HTERT RPE-1 (cell line): Measurements from ENCODE around the gene MICAL3.

ENCODE experiments used
- in situ Hi-C: fragments of 300-500 bp; cut with MboI; formaldehyde crosslinking; loops from 4 replicates; pipeline ENCODE4 v1.14.3; 2020; ENCODE audit warnings: low sequenced_read_pairs

Gene MICAL3

DNA sequence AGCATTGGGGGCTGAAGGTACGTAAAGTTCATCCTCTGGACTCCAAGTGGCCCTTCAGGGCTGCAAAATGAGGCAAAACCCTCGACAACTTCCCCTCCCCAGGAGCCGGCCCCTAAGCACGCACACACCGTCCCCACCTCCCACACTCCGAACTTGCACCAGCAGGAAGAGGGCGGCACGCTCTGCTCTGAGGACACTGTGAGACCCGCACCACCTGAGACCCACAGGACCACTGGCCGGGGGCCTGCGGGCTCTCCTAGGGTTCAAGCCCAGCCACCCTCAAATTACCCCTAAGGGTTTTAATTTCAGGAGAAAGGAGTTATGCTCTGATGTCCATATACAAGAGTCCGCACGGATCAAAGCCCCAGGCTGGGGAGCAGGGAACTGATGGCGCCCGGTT, 200.4 kb downstream of the MICAL3 start:
- in situ Hi-C loops, result no loop called here

DNA sequence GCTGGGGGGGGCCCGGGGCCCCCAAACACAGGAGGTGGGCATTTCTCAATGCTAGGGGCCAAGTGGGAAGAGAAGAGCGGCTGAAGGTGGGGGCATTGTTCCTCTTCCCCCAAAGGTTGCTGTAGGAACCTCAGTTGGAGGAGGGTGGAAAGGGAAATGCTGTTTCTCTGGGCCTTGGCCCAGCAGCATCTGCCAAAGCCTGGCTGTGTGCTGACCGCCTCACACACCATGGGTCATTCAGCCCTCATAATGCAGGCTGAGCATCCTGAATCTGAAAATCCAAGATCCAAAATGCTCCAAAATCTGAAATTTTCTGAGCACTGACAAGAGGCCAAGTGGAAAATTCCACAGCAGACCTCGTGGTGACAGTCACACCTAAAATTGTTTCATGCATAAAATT, 201.1 kb downstream of the MICAL3 start:
- in situ Hi-C loops, result no loop called here

DNA sequence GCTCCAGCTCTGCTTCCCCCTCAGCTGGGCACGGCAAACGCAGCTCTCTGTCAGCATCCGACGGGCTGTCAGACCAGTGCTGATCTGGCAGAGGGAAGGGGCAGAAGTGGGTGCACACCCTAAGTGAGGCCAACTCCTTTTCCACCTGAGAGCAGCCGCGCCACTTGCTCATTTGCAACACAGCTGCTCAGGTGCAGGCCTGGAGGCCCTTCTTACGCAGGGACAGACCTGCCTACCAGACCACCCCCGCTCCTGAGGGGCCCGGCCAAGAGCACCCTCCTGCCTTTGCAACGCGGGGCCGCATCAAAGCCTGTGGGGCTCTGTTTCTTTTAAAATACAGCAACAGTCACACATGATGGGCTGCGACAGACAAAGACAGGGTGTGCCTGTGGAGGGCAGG, 202.3 kb downstream of the MICAL3 start:
- in situ Hi-C loops, result no loop called here

DNA sequence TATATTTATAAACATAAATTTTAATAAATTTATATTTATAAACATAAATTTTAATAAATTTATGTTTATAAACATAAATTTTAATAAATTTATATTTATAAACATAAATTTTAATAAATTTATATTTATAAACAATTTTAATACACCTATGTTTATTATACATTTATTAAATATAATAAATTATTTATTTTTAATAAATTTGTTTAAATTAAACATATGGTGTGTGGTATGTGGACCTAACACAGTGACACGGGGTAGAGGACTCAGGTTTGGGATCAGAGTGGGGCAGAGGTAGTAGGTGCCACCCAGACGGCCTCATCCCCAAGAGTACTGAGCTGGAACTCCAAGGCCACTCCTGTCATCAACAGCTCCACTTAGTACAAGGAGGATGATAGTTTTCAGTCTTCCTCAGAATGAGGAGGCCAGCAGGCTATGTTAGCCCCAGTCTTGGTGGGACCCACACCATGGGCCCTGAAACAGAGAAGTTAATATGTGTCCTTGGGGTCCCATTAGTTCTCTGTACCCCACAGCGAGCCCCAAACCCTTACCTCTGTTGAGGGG, 203.4 kb downstream of the MICAL3 start:
- in situ Hi-C loops, result no loop called here

DNA sequence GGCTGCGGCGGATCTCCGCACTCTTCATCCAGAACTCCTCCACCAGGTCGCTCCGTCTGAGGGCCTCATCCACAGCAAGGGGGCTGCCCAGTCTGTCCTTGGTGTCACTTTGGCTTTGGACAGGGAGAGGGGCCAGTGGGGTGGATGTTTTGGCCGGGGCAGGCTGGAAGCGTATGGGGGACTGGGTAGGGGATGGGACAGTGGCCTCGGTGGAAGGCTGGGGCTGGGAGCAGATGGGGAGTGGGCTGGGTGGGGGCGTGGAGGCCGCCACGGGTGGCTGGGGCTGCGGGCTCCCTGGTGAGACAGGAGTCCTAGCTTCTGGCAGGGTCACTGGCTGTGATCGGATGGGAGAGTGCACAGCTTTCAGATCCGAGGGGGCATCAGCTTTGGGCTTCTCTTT, 205.7 kb downstream of the MICAL3 start:
- in situ Hi-C loops, result no loop called here

DNA sequence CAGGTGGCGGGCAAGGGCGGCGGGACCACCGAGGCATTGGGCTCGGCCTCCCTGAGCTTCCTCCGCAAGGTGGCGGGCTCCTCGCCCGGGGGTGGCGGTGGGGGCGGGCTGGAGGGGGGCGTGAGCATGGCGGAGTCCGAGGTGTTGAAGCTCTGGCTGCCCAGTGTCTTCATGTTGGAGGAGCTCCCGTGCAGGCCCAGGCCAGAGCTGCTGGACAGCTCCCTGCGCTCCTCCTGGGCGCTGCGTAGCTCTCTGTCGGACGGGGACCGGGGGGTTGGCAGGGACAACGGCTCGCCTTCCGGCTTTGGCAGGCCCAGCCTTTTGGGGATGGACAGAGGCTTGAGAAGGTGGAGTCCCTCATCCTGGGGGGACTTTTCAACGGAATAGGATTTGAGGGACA, 206.2 kb downstream of the MICAL3 start:
- in situ Hi-C loops, result no loop called here

DNA sequence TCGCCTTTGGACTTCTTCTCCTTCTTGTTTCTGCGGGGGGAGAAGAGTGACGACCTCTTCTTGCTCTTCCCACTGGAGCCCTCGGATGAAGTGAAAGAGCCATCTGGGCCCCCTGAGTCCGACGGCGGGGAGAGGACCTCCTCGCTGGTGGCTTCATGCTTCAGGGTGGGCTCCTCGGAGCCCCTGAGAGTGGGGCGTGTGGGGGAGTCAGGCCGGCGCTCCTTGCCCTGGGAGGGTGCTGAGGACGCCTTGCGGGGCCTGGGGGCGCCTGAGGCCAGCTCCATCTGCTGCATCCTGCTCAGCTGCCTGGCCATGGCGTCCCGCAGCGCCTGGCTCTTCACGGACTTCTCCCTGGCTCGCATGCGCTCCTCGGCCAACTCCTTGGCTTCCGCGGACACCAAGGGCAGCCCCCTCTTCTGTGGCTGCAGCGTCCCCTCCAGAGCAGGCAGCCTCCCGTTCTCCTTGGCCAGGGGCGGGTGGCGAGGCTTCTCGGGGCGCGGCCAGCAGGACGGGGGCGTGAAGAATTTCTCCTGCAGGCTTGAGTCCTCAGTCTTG, 206.8 kb downstream of the MICAL3 start:
- in situ Hi-C loops, result no loop called here

DNA sequence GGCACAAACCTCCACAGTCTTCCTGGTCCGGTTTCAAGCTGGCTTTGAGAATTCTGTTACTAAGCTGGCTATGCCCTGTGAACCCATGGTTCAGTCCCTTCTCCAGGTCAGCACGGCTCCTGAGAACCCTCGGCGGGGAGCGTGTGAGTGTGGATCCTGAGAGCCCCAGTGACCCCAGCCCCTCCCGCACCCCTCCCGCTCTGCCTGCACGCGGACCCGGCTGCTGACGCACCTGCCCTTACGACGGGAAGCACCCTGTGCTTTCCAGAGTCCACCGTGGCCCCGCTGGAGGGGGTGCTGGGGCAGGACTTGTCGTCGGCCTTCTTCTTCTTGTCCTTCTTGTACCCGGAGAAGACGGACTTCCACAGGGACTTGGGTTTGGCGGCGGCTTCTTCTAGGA, 207.3 kb downstream of the MICAL3 start:
- in situ Hi-C loops, result no loop called here

DNA sequence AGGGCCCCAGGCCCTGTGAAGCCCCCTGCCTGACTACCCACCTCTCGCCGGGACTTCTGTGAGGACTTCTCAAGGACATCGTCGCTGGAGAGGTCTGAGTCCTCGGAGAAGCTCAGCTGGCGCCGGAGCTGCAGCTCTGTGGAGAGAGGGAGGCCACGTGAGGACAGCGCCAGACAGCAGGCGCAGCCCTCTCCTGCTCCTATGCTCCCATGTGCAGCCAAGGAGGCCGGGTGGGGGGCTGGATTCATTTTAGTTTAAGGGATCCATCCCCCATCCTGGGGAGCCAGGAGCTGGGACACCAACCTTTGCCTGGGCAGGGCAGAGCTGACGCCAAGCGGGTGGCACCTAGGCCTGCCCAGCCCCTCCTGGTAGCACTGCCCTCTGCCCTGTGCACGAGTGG, 207.7 kb downstream of the MICAL3 start:
- in situ Hi-C loops, result no loop called here

DNA sequence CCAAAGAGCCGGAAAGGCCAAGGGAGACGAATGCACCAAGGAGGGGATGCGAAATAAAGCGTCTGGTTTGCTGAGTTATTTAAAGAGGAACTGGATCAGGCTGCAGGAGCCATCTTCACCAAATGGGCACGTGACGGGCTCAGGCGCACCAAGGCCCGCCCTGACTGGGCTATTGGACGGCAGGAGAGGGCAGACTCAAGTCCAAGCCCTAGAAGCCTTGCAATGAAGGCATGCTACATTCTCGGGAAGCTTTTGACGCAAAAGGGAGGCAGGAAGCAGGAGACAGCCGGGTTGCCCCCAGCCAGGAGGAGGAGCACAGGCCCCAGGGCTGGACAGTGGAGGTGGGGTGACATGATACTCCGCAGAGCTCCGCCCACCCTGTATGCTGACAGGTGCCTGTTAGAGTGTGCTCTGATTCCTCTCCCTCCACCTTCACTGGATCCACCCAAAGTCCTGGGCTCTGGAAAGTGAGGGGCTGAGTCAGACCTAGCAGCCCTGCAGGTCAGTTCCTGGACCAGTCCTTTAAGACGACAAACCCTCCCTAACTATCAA, 208.6 kb downstream of the MICAL3 start:
- in situ Hi-C loops, result no loop called here

DNA sequence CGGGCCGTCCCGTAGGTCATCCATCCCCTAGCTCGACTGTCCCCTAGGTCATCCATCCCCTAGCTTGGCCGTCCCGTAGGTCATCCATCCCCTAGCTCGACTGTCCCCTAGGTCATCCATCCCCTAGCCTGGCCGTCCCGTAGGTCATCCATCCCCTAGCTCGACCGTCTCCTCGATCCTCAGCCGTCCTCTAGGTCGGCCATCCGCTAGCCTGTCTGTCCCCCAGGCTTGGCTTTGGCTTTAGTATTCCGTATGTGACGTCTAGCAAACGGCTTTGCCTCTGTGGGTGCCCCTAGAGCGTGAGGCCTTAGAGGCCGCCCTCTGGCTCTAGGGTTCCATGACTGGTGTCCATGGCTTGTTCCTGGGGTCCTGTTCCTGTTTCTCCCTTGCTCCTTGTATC, 209.5 kb downstream of the MICAL3 start:
- in situ Hi-C loops, result no loop called here

DNA sequence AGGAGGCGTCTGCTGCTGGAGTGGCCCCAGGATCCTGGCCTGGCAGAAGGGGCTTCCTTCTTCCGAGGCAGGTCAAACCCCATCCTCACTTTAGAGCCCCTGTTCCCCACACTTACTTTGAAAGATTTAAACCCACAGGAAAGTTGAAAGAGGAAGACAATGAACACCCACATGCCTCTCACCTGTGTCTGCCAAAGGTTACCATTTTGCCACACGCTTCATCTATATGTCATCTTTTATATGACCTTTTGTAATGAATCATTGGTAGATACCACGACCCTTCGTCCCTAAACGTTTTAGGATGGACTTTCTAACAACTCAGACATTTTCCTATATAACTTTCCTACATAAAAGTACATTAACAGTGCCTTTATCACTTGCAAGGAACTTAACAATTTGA, 210.3 kb downstream of the MICAL3 start:
- in situ Hi-C loops, result no loop called here

DNA sequence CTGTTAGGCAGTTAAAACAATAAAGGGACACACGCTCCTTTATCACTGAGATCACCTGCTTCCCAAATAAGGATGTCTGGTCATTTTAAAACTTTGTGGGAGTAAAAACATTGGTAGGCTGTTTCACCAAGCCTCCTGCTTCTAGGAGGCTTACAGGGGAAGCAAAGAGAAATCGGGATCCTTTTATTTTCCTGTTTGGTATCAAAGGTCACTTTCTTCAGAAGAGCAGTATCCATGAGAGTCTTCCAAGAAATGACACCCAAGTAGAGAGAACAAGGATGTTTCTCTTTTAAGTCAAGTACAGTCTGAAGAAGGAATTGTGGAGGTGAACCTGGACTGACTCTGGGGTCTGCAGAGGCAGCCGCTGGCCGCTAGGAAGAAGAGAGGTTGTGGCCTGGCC, 213.2 kb downstream of the MICAL3 start:
- in situ Hi-C loops, result no loop called here

DNA sequence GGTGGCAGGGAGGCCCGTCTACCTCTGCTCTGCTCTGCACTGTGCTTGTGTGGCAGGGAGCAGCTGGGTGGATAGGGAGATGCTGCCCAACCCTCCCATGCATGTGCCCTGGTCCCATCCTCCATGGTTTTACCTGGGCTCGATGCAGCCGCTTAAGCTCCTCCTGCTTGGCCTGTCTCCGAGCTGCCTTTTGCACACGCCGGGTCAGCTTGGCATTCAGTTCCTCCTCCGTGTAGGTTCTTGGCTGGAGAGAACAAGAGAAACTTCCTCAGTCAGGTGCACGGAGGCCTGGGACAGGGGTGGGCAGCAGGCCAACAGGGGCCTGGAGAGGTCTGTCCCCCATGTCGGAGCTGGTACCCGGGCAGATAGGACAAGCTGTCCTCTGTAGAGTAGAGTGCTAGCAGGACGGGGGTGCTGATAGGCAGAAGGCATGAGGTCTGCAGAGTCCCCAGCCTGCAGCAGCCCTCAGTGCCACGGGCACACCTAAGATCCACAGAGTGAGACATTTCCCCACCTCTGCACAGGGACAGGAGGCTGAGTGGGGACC, 213.7 kb downstream of the MICAL3 start:
- in situ Hi-C loops, result no loop called here

DNA sequence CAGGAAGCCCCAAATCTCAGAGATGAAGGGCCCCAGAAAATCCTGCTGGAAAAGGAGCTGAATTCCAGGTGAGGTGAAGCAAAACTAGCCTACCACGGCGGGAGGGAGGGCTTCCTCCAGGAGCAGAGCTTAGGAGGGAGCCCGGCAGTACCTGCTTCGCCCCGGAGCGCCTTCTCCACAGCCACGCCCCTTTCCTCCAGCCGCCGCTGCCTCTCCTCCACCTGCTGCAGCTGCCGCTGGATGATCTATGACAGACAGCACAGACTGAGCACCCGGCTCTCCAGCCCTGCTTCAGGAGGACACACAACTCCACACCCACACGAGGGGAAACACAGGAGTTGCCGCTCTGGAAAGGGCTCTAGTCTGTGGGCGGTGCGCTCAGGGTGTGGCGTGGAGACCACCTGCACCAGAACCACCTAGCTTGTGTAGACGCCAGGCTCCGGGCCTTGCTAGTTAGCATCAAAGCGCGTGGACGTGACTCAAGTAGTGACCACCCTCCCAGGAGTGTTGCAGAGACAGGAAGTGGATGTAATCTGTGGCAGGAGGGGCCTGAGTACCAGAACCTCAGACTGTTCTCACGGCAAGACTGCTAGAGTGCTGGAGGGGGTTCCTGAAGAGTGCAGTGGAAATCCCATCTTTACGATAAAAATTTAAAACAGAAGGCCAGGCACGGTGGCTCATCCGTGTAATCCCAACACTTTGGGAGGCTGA, 215.5 kb downstream of the MICAL3 start:
- in situ Hi-C loops, result no loop called here

DNA sequence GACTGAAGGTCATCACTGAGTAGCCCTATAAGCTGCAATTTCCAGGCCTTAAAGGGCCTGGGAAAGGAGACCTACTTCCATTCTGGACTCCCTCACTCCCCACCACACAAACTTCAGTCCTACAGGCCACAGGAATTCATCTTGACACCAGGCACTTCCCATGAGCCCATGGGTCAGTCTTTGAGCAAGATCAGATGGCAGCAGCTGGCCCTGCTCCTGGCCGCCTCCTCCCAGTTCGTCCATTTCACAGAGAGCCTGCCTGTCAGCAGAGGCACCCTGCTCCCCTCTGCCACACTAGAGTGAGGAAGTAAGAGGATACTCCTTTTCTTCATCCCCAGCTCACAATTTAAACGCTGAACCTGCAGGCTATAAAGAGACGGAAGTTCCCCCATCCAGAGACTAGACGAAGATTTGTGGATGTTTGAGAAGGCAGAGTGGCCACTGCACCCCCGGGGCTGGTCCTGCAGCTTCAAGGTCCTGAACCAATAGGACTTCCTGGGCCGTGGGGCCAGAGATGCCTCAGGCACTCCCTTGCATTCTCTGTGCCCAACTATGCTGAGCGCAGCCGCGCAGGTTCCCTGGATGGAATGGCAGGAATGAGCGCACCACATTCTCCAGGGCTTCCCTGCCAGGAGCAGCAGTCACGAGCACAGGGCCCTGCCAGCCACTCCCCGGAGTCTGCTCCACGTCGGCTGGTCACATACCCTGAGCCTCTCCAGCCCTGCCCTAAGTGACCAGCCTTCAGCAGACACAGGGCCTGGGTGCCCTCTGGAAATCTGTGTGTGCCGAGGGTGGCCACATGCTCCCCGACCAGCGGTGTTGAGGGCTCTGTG, 216.6 kb downstream of the MICAL3 start:
- in situ Hi-C loops, result no loop called here

DNA sequence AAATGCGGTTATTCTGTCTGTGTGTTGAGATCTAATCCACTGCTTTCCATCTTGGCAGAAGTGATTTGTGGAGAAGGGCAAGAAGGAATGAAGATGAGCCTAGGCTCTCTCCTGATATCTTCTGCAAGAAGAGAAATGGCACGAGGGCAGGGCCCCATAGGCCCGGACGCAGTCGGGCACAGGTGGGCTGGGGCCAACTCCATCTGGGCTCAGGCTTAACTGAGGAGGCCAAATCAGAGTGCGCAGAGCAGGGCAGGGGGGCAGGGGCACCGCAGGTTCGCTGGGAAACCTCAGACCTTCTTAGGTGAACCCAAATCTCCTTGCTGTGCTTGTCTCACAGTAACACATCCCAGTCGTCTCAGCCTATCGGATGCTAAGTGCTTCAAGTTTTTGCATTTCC, 217.3 kb downstream of the MICAL3 start:
- in situ Hi-C loops, result no loop called here

DNA sequence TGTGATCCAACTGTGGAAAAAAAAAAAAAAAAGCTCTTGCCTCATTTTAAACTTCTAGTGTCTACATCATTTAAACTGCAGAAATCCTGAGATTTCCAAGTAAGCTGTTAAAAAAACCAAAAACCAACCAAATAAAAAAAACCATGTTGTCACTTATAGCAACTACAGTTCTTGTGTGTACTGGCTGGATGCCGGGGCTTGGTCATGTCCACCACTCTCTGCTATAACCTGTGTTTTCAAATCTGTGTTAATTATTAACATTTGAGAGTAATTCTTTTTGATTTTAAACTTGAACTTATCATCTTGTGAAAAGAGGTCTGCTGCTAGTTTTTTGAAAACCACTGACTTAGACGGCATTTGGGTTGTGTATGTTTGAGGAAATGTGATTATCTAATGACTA, 217.9 kb downstream of the MICAL3 start:
- in situ Hi-C loops, result no loop called here

DNA sequence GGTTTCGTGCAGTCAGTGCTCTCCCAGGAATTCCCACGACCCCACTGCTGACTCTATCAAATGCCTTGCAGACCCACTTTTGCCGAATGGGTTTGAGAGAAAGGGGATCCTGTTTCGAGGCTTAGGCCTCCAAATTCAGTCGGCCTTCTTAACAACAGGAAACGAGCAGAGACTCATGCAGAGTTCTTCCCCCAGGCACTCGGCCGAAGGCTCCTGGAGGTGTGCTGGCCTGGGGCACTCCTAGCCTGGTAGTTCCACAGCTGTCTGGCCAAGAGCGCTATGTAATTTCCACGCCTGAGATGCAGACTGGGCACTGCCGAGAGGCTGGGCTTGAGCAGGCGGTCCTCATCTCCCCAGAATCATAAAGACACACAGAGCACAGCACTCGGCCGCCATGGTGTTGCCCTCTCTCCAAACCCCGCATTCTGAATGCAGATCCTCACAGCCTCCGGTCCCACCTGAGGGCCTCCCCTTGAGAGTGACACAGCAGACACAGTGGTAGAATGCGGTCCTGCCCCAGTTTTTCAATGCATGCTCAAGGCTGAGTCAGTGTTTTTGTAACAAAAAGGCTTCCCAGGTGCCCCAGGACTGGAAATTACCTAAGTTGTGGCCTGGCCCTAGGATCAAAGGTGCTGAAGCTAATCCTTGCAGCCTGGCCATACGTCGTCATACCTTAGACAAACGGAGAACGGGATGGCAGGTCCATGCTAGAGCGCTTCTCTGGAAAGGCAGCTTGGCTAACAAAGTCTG, 219.9 kb downstream of the MICAL3 start:
- in situ Hi-C loops, result no loop called here

DNA sequence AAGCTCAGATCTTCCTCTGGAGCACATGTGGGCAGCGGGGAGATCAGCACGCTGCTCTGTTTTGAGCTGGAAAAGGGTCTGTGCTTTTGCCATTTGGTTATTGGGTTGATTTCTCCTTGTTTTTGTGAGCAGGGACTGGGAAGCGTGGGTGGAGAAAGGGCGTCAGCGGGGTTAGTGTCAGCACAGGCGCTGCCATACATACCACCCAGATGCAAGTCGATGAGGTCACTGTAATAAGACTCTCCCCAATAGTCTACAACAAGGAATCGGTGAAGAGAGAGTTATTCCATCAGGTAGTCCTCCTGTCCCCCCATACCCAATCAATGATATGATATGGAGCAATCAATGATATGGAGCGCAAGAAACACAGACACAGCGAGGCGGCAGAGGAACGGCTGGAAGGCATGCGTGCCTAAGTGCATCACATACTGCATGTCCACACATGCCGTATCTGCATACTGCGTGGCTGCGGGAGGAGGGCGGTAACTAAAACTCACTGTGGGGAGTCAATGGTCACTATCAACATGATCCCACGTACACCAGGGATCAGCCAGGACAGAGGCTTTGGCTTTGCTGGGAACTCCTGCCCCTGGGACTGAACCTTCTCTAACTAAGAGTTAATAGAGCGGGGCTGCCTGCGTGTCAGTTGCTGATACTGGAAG, 220.6 kb downstream of the MICAL3 start:
- in situ Hi-C loops, result no loop called here
